GM23248 (cell line): ENCODE data around the gene ZNF546. TPM values are rescaled to one million over a fixed set of nuclear protein-coding genes. Genes with fewer than 3 reads are reported as not detected.
A peak's percentile ranks its signal among the peaks of the same experiment; 100 is the strongest.

Source experiments
- DNase-seq: peaks from one replicate; pipeline ENCODE4 v3.0.0-alpha.2; 2015
- H2AFZ ChIP-seq: fragments of 200-600 bp; sonication (generic); 2 replicates; pipeline ENCODE4 v1.6.1; 2016; ENCODE audit warnings: antibody characterized with exemption
- H3F3A ChIP-seq: fragments of 200-600 bp; sonication (generic); 2 replicates; pipeline ENCODE4 v1.6.1; 2016; ENCODE audit warnings: mild to moderate bottlenecking, antibody characterized with exemption, mixed run types; ENCODE audit not compliant: insufficient read depth
- H3K27ac ChIP-seq: fragments of 200-600 bp; sonication (generic); 2 replicates; pipeline ENCODE4 v1.5.1; 2016; ENCODE audit warnings: mild to moderate bottlenecking
- H3K27me3 ChIP-seq: fragments of 200-600 bp; sonication (generic); replicated peaks from 2 replicates; pipeline ENCODE4 v1.6.1; 2016; ENCODE audit warnings: mild to moderate bottlenecking; ENCODE audit not compliant: insufficient read depth
- H3K36me3 ChIP-seq: fragments of 200-600 bp; sonication (generic); 2 replicates; pipeline ENCODE4 v1.6.1; 2016; ENCODE audit warnings: low read depth, mild to moderate bottlenecking
- H3K4me1 ChIP-seq: fragments of 200-600 bp; sonication (generic); 2 replicates; pipeline ENCODE4 v1.6.1; 2016; ENCODE audit warnings: mild to moderate bottlenecking; ENCODE audit not compliant: insufficient read depth
- H3K4me2 ChIP-seq: fragments of 200-600 bp; sonication (generic); one replicate; pipeline ENCODE4 v1.6.1; 2016; ENCODE audit warnings: mild to moderate bottlenecking; ENCODE audit not compliant: unreplicated experiment
- H3K4me3 ChIP-seq: fragments of 200-600 bp; sonication (generic); 2 replicates; pipeline ENCODE4 v1.5.1; 2016; ENCODE audit warnings: mild to moderate bottlenecking
- H3K79me2 ChIP-seq: fragments of 200-600 bp; sonication (generic); 2 replicates; pipeline ENCODE4 v1.6.1; 2016; ENCODE audit warnings: mild to moderate bottlenecking; ENCODE audit not compliant: insufficient read depth
- H3K9ac ChIP-seq: fragments of 200-600 bp; sonication (generic); 2 replicates; pipeline ENCODE4 v1.6.1; 2016; ENCODE audit warnings: mild to moderate bottlenecking
- H3K9me2 ChIP-seq: fragments of 200-600 bp; sonication (generic); 2 replicates; pipeline ENCODE4 v1.6.1; 2016; ENCODE audit warnings: mixed run types, mild to moderate bottlenecking, moderate library complexity; ENCODE audit not compliant: insufficient read depth
- H3K9me3 ChIP-seq: fragments of 200-600 bp; sonication (generic); one replicate; pipeline ENCODE4 v1.6.1; 2017; ENCODE audit warnings: low read depth
- H4K20me1 ChIP-seq: fragments of 200-600 bp; sonication (generic); 2 replicates; pipeline ENCODE4 v1.6.0; 2016; ENCODE audit not compliant: insufficient read depth
- EZH2 ChIP-seq: fragments of 200-600 bp; sonication (generic); IDR thresholded peaks from 2 replicates; pipeline ENCODE4 v1.6.1; 2018; ENCODE audit warnings: antibody characterized with exemption, mild to moderate bottlenecking; ENCODE audit not compliant: insufficient read depth, poor library complexity, severe bottlenecking
- EZH2phosphoT487 ChIP-seq: fragments of 200-600 bp; sonication (generic); IDR thresholded peaks from 2 replicates; pipeline ENCODE4 v1.6.1; 2018; ENCODE audit warnings: antibody characterized with exemption, moderate library complexity, mild to moderate bottlenecking, low read depth; ENCODE audit not compliant: insufficient read depth
- WGBS, 2 experiments: methylation state at CpG; one replicate each; pipeline ENCODE4 v1.1.6; 2015 to 2017; ENCODE audit warnings: low lambda C conversion rate in 2 of 2, low coverage in 1 of 2; ENCODE audit errors: missing lambda C conversion rate in 2 of 2; 5-methylcytosine and 5-hydroxymethylcytosine counted together
- in situ Hi-C: fragments of 300-500 bp; cut with MboI; formaldehyde crosslinking; loops from 2 replicates; pipeline ENCODE4 v1.15.0; 2020
- polyA plus RNA-seq: library from polyadenylated mRNA; unstranded; fragments of >200 nt; fragmentation: Nextera tagmentation; extraction: Ambion mirVana; gene quantifications from 2 replicates; pipeline ENCODE4 v1.2.1, GENCODE V29; 2016
- total RNA-seq: library from RNA; depleted of rRNA; stranded (reverse); fragments of >200 nt; shearing (Covaris generic); gene quantifications from 2 replicates; pipeline ENCODE4 v1.2.3, GENCODE V29; 2014

ZNF546 gene
- total and polyA plus RNA-seq, 2 experiments from 2014 or later, result 2.1 to 6.1 TPM

- Histone ChIP-seq H3K36me3 (no peaks in the 10 kb centered on the region), H3K9me3 (no peaks in the 10 kb centered on the region), H3K9ac (no peak overlapping the region), H3K27ac (no peak overlapping the region), H3K4me2 (no peak overlapping the region), H4K20me1 (no peaks in the 10 kb centered on the region), H3K4me1 (peaks cover 7% of the 10 kb centered on the region; the same call in 1 of the 2 replicates), H3K27me3 (no peaks in the 10 kb centered on the region), H3K79me2 (peaks cover 18% of the 10 kb centered on the region), H3F3A (no peaks in the 10 kb centered on the region), H3K9me2 (no peaks in the 10 kb centered on the region), H2AFZ (no peak overlapping the region), H3K4me3 (no peak overlapping the region)
- WGBS, 2 experiments, result 81 to 82% methylated on average over 5 to 6 of the region's 6 CpGs
- TF ChIP-seq EZH2phosphoT487 (no peak), EZH2 (no peak)
- no peak for DNase-seq
- in situ Hi-C loops, result no loop called here
Measured at GRCh38 chr19:39966617-39967016, 30.2 kb upstream of the ZNF546 start.

- Histone ChIP-seq H3K27ac (no peak overlapping the region), H3K9ac (no peak overlapping the region), H3K79me2 (peaks cover 27% of the 10 kb centered on the region), H3K9me2 (no peaks in the 10 kb centered on the region), H3K4me3 (no peak overlapping the region), H3K4me1 (peaks cover 13% of the 10 kb centered on the region; the same call in 1 of the 2 replicates), H4K20me1 (no peaks in the 10 kb centered on the region), H3K36me3 (no peaks in the 10 kb centered on the region), H3K4me2 (no peak overlapping the region), H3K9me3 (no peaks in the 10 kb centered on the region), H3F3A (no peaks in the 10 kb centered on the region), H3K27me3 (no peaks in the 10 kb centered on the region), H2AFZ (no peak overlapping the region)
- in situ Hi-C loops, result no loop called here
- no peak for DNase-seq
- 90 to 91% methylated on average over 9 of the region's 9 CpGs for WGBS, 2 experiments
- TF ChIP-seq EZH2 (no peak), EZH2phosphoT487 (no peak)
Measured at GRCh38 chr19:39967561-39967960, 29.3 kb upstream of the ZNF546 start.

- Histone ChIP-seq H3K36me3 (0 out of 2 replicates have a peak, but pooled peaks cover 7% of the 10 kb centered on the region), H3K4me2 (no peak overlapping the region), H3K4me1 (peaks cover 13% of the 10 kb centered on the region; the same call in 1 of the 2 replicates), H3F3A (no peaks in the 10 kb centered on the region), H3K27ac (no peak overlapping the region), H4K20me1 (no peaks in the 10 kb centered on the region), H3K9me2 (no peaks in the 10 kb centered on the region), H3K79me2 (peaks cover 39% of the 10 kb centered on the region), H3K4me3 (no peak overlapping the region), H3K27me3 (no peaks in the 10 kb centered on the region), H2AFZ (peak overlapping the region; percentile 25; the same call in 1 of the 2 replicates), H3K9ac (no peak overlapping the region), H3K9me3 (no peaks in the 10 kb centered on the region)
- WGBS, 2 experiments, result 94 to 96% methylated on average over 15 of the region's 15 CpGs
- in situ Hi-C loops, result no loop called here
- no peak for TF ChIP-seq EZH2phosphoT487
- no peak for TF ChIP-seq EZH2
- DNase-seq, result no peak
Measured at GRCh38 chr19:39968789-39969188, 28.1 kb upstream of the ZNF546 start.

- Histone ChIP-seq H3K4me3 (no peak overlapping the region), H3K4me2 (no peak overlapping the region), H3K27me3 (no peaks in the 10 kb centered on the region), H2AFZ (peak overlapping the region; percentile 25), H3K4me1 (peaks cover 13% of the 10 kb centered on the region; the same call in 1 of the 2 replicates), H3K27ac (no peak overlapping the region), H3K9me2 (no peaks in the 10 kb centered on the region), H3K9ac (no peak overlapping the region), H3F3A (no peaks in the 10 kb centered on the region), H3K9me3 (no peaks in the 10 kb centered on the region), H3K36me3 (0 out of 2 replicates have a peak, but pooled peaks cover 12% of the 10 kb centered on the region), H3K79me2 (peaks cover 44% of the 10 kb centered on the region), H4K20me1 (no peaks in the 10 kb centered on the region)
- DNase-seq, result peak; percentile 13
- in situ Hi-C loops, result no loop called here
- 90 to 91% methylated on average over 6 of the region's 6 CpGs for WGBS, 2 experiments
- TF ChIP-seq EZH2, result no peak
- no peak for TF ChIP-seq EZH2phosphoT487
Measured at GRCh38 chr19:39969266-39969665, 27.6 kb upstream of the ZNF546 start.
